ENCODE data around the gene B4GALT2.

B4GALT2 gene

DNA sequence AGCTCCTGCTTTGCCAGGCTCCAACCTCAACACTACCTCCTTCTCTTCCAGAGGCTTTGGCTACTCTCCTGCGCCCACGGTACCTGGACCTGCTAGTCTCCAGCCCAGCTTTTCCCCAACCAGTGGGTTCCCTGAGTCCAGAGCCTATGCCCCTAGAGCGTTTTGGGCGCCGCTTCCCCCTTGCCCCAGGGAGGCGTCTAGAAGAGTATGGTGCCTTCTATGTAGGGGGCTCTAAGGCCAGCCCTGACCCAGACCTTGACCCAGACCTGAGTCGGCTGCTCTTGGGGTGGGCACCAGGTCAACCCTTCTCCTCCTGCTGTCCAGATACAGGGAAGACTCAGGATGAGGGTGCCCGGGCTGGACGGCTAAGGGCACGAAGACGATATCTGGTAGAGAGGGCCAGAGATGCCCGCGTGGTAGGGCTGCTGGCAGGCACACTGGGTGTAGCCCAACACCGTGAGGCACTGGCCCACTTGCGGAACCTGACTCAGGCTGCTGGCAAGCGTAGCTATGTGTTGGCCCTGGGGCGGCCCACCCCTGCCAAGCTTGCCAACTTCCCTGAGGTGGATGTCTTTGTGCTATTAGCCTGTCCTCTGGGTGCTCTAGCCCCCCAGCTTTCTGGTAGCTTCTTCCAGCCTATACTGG lies 7.6 kb upstream of the B4GALT2 start:
- DNase-seq = no peak

- peak; percentile 100 for DNase-seq
Measured at GRCh38 chr1:43973981-43974442, 5.0 kb upstream of the B4GALT2 start.

DNA sequence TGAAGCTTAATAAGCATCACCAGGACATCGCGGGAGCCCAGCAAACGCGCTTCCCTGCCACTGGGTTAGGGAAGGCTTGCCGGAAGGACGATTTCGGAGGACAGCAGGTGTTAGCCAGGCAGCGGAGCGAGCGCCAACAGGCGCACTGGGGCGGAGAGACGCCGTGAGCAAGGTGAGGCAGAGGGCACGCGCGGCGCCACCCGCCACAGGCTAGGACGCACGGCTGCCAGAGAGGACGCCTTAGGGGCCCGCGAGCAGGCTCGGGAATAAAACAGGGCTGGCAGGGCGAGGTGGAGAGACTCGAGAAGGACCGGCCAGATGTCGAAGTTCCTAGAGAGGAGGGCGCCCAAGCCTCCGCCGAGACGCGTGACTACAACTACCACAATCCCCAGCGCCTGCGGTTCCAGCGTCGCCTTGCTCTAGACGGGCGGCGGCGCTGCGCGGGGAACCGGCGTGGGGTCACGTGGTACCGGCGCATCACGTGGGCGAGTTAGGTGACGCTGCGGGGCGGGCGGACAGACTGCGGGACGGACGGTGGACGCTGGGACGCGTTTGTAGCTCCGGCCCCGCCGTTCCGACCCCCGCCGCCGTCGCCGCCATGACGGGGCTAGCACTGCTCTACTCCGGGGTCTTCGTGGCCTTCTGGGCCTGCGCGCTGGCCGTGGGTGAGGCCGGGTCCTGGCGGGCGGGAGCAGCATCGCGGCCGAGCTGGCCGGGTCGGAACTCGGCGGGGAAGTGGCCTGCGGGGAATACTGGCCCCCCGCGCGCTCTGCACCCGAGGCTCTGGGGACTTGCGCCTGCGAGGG lies 4.4 kb upstream of the B4GALT2 start, which contains the start of gene ATP6V0B:
TSS of gene ATP6V0B (plus strand) at position 518 of the 806 bp plus-strand sequence. CDS start at position 599, 81 bp downstream.
- peak; percentile 100 for DNase-seq

GRCh38 chr1:43975249-43975961 lies 3.6 kb upstream of the B4GALT2 start:
- DNase-seq = peak; percentile 74

GRCh38 chr1:43976045-43976444 lies 3.0 kb upstream of the B4GALT2 start:
- no peak for DNase-seq

DNA sequence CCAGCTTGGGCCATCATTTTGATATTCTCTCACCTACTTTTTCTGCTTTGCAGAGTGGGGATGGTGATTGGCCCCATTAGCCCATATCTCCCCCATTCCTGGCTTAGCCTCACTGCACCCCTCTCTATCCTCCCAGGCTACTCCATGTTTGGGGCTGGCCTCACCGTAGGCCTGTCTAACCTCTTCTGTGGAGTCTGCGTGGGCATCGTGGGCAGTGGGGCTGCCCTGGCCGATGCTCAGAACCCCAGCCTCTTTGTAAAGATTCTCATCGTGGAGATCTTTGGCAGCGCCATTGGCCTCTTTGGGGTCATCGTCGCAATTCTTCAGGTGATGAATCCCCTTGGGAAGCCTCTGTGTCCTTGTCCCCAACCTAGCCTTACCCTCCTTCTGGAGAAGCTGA lies 2.1 kb upstream of the B4GALT2 start:
- no peak for DNase-seq

DNA sequence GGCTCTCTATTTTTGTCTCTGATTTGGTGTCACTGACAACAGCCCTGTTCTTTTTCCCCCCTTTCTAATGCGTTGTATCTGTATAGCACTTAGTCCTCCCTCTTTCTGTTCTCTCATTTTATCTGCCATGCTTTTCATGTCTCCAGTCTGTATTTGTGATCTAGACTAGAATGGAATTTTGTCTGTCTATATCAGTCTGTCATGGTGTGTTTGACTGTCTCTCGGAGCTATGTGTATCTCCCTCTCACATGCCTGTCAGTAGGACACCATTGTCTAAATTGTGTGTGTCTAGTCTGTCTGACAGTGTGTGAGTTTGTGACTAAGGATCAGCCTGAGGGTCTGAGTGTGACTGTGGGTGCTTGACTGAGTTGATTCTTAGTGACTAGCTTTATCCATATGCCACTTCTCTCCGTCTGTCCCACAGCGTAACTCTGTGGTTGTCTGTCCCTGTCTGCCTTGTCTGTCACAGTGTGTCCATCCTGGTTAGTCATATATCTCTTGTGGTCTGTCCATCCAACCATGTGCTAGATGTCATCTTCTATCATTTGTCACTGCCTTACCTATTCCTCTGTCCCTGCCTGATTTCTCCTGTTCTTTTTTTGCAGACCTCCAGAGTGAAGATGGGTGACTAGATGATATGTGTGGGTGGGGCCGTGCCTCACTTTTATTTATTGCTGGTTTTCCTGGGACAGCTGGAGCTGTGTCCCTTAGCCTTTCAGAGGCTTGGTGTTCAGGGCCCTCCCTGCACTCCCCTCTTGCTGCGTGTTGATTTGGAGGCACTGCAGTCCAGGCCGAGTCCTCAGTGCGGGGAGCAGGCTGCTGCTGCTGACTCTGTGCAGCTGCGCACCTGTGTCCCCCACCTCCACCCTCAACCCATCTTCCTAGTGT lies 1.4 kb upstream of the B4GALT2 start:
- DNase-seq = no peak

DNA sequence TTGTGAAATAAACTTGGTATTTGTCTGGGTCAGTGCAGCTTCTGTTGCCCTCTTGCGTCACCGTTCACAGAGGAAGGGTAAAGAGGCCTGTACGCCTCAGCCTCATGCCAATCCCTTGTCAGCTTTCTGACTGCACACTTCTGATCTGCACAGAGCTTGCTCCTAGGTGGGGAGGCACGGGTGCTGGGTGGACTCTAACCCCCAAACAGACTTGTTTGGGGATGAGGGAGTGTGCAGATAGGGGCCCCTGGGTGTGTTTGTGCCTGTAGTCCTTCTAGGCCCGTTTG lies 803 bp upstream of the B4GALT2 start:
- DNase-seq = no peak

DNA sequence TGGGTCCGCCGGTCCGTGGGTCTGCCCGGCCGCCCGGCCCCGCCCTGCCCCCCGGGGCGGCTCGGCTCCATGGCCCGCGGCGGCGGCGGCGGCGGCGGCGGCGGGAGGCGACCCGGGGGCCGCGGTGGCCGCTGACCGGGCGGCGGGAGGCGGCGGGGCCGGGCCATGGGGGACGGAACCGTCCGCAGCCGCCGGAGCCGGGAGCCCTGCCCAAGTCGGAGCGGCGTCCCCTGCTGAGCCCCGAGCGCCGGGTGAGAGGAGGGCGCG lies 184 bp downstream of the B4GALT2 start:
- DNase-seq = no peak

DNA sequence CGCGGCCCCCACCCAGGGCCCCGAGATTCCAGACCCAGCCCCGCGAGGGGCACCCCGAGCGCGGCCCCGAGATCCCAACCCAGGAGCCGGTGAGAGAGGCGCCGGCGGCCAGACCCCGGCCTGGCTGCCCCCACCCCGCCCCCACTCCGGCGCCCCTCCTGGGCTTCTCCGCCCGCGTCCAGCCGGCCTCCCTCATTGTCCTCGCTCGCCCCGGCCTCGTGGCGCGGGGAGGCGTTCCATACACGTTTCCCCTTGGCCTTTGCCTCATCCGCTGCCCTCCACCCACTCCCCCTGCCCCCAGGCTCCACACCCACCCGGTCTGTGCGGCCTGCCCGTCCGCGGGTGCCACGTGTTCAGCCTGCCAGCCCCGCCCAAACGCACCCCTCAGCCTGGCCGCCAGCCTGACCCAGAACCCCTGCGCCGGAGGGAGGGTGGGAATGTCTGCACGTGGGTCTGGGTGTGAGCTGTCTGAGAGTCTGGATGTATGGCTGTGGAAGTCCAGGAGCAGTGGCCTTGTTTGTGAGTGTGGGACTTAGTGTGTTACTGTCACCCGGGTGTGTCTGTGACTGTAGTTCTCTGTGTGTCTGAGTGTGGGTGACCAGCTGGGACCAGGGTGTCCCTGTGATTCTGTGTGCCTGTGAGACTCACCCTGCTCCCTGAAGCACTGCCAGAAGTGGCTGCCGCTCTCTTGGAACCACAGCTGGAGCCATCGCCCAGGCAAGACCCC lies 681 bp downstream of the B4GALT2 start:
- peak; percentile 78 for DNase-seq

- peak; percentile 86 for DNase-seq
Measured at GRCh38 chr1:43980255-43981134, 1.5 kb downstream of the B4GALT2 start.

- peak; percentile 96 for DNase-seq
Measured at GRCh38 chr1:43981135-43981491, 2.1 kb downstream of the B4GALT2 start.

GRCh38 chr1:43981636-43982035 lies 2.6 kb downstream of the B4GALT2 start:
- no peak for DNase-seq

GRCh38 chr1:43982241-43982640 lies 3.2 kb downstream of the B4GALT2 start:
- no peak for DNase-seq

DNA sequence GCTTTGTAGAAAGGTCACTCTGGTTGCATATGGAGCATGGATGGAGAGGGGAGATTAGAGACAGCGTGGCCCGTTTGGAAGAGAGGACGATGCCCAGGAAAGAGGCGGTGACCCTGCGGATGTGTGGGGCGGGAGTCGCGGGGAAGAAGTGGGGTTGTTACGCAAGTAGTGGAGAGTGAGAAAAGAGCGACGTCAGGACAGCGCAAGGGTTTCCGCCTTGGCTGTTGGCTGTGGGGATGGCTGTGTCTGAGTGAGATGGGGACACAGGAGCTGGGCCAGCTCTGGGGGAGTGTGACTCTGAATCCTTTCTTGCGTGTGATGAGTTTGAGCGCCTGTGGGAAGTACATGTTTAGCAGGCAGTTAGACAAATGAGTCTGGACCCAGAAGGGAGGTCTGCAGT lies 3.8 kb downstream of the B4GALT2 start:
- DNase-seq = no peak

DNA sequence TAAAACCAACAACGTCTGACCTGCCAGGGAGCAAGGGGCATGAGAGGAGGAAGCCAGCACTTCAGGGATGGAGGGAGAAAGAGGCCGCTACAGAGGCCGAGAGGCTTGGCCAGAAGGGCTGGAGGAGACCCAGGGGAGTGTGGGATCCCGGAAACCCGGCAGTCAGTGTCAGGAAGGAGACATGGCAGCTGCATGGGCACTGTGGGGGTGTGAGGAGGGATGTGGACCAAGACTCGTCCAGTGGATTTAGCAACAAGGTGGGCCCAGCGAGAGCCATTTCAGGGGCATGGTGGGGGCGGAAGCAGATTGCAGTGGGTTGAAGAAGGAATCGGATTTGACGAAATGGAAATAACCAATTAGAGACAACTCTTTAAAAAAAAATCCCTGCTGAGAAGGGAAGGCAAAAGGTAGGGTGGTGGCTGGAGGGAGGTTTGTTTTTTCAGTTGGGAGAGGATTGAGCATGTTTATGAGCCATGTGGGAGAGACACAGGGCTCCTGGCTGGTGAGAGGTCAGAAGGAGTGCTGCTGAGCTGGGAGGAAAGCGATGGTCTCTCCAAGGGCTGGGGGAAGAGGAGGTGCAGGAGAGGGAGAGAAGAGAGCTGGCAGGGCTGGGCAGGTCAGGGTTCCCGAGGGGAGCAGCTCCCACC lies 4.4 kb downstream of the B4GALT2 start:
- no peak for DNase-seq

GRCh38 chr1:43984855-43985254 lies 5.8 kb downstream of the B4GALT2 start:
- DNase-seq = no peak

GRCh38 chr1:43985984-43986595 lies 7.1 kb downstream of the B4GALT2 start:
- no peak for DNase-seq

DNA sequence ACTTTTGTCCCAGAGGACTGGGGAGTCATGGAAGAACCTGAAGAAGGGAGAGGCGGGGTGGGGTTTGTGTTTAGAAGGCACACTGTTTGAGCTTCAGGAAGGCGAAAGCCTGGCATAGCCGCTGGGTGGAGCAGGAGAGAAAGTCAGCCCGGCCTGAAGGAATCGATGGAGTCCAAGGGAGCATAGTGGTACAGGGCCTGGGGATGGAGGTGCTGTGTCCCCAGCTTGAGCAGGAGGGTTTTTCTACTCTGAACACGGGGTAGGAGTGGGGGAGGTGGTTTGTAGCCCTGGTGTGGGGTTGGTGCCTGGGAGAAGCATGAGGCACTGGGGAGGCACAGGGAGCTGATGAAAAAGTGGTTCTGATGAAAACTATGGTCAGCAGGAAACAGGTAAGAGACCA lies 7.7 kb downstream of the B4GALT2 start:
- DNase-seq = no peak

DNA sequence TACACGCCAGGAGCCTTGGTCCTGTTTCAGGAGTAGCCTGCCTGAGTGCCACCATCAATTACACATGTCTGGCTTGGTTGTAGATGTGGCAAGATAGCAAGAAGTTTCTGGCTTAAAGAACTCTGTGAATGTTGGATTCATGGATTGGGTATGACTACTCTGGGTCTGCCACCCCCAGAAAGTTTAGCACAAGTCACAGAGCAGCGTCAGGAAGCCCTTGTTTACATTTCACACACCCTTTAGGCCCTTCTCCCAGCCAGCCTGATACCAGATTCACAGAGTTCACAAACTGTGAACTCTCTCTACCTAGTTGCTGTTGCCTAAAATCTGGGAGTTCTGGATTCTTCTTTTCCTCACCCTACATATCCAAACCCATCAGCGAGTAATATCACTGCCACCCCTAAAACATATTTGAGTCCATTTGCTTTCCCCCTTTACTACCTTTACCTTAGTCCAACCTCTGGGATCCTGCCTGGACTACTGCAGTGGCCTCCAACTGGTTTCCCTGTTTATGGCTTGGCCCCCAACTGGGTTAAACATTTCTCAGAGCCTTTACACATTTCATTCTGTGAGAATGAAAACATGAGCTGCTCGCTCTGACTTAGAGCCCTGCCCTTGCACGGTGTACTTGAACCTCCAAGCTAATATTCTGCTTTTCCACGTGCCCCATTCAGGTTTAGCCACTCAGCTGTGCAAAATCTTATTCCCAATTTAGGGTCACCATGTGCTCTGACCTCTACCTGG lies 8.3 kb downstream of the B4GALT2 start:
- no peak for DNase-seq
